Caco-2 (cell line): Measurements from ENCODE around the gene RANBP17. TPM values are rescaled to one million over a fixed set of nuclear protein-coding genes. Genes with fewer than 3 reads are reported as not detected.
A peak's percentile ranks its signal among the peaks of the same experiment; 100 is the strongest.
"Not testable (repeated sequence)": the region's sequence is repeated elsewhere in the genome, so short reads cannot be mapped to it uniquely, and the experiment has no call there.

Experiments used
- BruUV-seq: library from RNA; stranded (reverse); fragments of 400-500 nt; replicated peaks from 2 replicates; lab custom pipeline; 2021; lab: Mats Ljungman, UMichigan
- CTCF ChIA-PET: fragments of 300-600 bp; sonication (Branson Sonifier 250); formaldehyde crosslinking; loops from one replicate; lab custom pipeline; 2022; ENCODE audit warnings: antibody characterized with exemption; lab: Charles Lee
- POLR2A ChIA-PET: fragments of 300-600 bp; sonication (Branson Sonifier 250); formaldehyde crosslinking; loops from one replicate; lab custom pipeline; 2022; ENCODE audit warnings: antibody characterized with exemption; lab: Charles Lee
- DNase-seq, 2 experiments: peaks; one replicate each; pipeline versions ENCODE4 v3.0.0 to v3.0.0-alpha.2; 2020 to 2022
- H3K27me3 ChIP-seq: replicated peaks from 2 replicates; pipeline ENCODE4 v1.6.0; 2011; ENCODE audit warnings: low read length; ENCODE audit not compliant: control insufficient read depth, insufficient read depth
- H3K36me3 ChIP-seq: 2 replicates; pipeline ENCODE4 v1.5.1; 2011; ENCODE audit warnings: low read length; ENCODE audit not compliant: control insufficient read depth, insufficient read depth
- H3K4me1 ChIP-seq: fragments of 250-450 bp; sonication (Bioruptor Pico); 2 replicates; pipeline ENCODE4 v1.5.1; 2020; ENCODE audit warnings: mild to moderate bottlenecking
- H3K4me3 ChIP-seq: 2 replicates; pipeline ENCODE4 v1.5.1; 2011; ENCODE audit warnings: low read depth, mild to moderate bottlenecking, control low read depth, low read length
- H3K9me3 ChIP-seq: fragments of 250-450 bp; sonication (Bioruptor Pico); 2 replicates; pipeline ENCODE4 v1.5.1; 2020; ENCODE audit warnings: mild to moderate bottlenecking, moderate library complexity
- H3K27ac Mint-ChIP-seq: one replicate; pipeline ENCODE4 v1.8.0; 2022; ENCODE audit warnings: mixed read lengths; ENCODE audit not compliant: unreplicated experiment
- H3K27me3 Mint-ChIP-seq: one replicate; pipeline ENCODE4 v1.8.0; 2022; ENCODE audit warnings: mixed read lengths; ENCODE audit not compliant: insufficient read depth, unreplicated experiment
- H3K36me3 Mint-ChIP-seq: one replicate; pipeline ENCODE4 v1.8.0; 2022; ENCODE audit warnings: mild to moderate bottlenecking, mixed read lengths; ENCODE audit not compliant: insufficient read depth, unreplicated experiment
- H3K4me1 Mint-ChIP-seq: one replicate; pipeline ENCODE4 v1.8.0; 2022; ENCODE audit warnings: low read depth, mixed read lengths; ENCODE audit not compliant: unreplicated experiment
- H3K4me3 Mint-ChIP-seq: one replicate; pipeline ENCODE4 v1.8.0; 2022; ENCODE audit warnings: mild to moderate bottlenecking, moderate library complexity, mixed read lengths; ENCODE audit not compliant: unreplicated experiment
- H3K9me3 Mint-ChIP-seq: one replicate; pipeline ENCODE4 v1.8.0; 2022; ENCODE audit warnings: mixed read lengths; ENCODE audit not compliant: unreplicated experiment
- CTCF ChIP-seq, 2 experiments: fragments of 200-600 bp in 1 of 2; IDR thresholded peaks; 1 replicate in 1 of 2; 2 replicates in 1 of 2; pipeline versions ENCODE4 v1.5.1 to v1.8.0; 2011 to 2022; ENCODE audit warnings: antibody characterized with exemption in 1 of 2, control low read depth in 1 of 2, inconsistent platforms in 1 of 2, low read depth in 1 of 2, low read length in 1 of 2, mild to moderate bottlenecking in 1 of 2, moderate library complexity in 1 of 2; ENCODE audit not compliant: insufficient read depth in 1 of 2, severe bottlenecking in 1 of 2, unreplicated experiment in 1 of 2
- intact Hi-C: fragments of 100-400 bp; cut with micrococcal nuclease; formaldehyde crosslinking; loops from one replicate; pipeline ENCODE4 v1.10.0; 2022; ENCODE audit not compliant: unreplicated experiment
- total RNA-seq: library from RNA; stranded (reverse); gene quantifications from 2 replicates; pipeline ENCODE4 v1.2.3, GENCODE V29; 2022

The RANBP17 gene
- total RNA-seq, 1 experiment from 2014 or later: 28.2 TPM

GRCh38 chr5:171295801-171296200 is 434.0 kb downstream of the RANBP17 start:
- intact Hi-C loops: no loop called here
- no peak overlapping the region for H3K27ac Mint-ChIP-seq
- no peak overlapping the region for H3K4me3 ChIP-seq
- no peaks in the 10 kb centered on the region for H3K27me3 ChIP-seq
- peaks cover 6% of the 10 kb centered on the region for H3K4me1 Mint-ChIP-seq
- H3K4me3 Mint-ChIP-seq: no peak overlapping the region
- DNase-seq: peak; percentile 59 to 61
- H3K9me3 Mint-ChIP-seq: no peaks in the 10 kb centered on the region
- H3K9me3 ChIP-seq: no peaks in the 10 kb centered on the region
- no TSS peak for BruUV-seq
- peaks cover 7% of the 10 kb centered on the region for H3K4me1 ChIP-seq
- no peaks in the 10 kb centered on the region for H3K27me3 Mint-ChIP-seq
- TF ChIP-seq CTCF (IDR thresholded peaks at IDR 0.05; ENCODE audit: insufficient read depth in 1 of 2, low read depth in 1 of 2, low read length in 1 of 2, severe bottlenecking in 1 of 2, unreplicated experiment in 1 of 2): no peak
- H3K36me3 Mint-ChIP-seq: no peaks in the 10 kb centered on the region
- H3K36me3 ChIP-seq: no peaks in the 10 kb centered on the region
- CTCF ChIA-PET: no interaction called here
- POLR2A ChIA-PET: no interaction called here

GRCh38 chr5:171297941-171298340 is 436.1 kb downstream of the RANBP17 start:
- CTCF ChIA-PET, POLR2A ChIA-PET, intact Hi-C loops: not testable (repeated sequence)

GRCh38 chr5:171299228-171299627 is 437.4 kb downstream of the RANBP17 start:
- Histone ChIP-seq H3K9me3 (no peaks in the 10 kb centered on the region), H3K4me3 (no peak overlapping the region), H3K27me3 (no peaks in the 10 kb centered on the region), H3K4me1 (peaks cover 7% of the 10 kb centered on the region), H3K36me3 (no peaks in the 10 kb centered on the region)
- no peaks in the 10 kb centered on the region for H3K9me3 Mint-ChIP-seq
- intact Hi-C loops: no loop called here
- H3K4me1 Mint-ChIP-seq: peaks cover 6% of the 10 kb centered on the region
- H3K4me3 Mint-ChIP-seq: no peak overlapping the region
- no peaks in the 10 kb centered on the region for H3K27me3 Mint-ChIP-seq
- POLR2A ChIA-PET: no interaction called here
- no TSS peak for BruUV-seq
- CTCF ChIA-PET: no interaction called here
- H3K27ac Mint-ChIP-seq: no peak overlapping the region
- no peak for DNase-seq
- H3K36me3 Mint-ChIP-seq: no peaks in the 10 kb centered on the region
- TF ChIP-seq CTCF (IDR thresholded peaks at IDR 0.05; ENCODE audit: insufficient read depth in 1 of 2, low read depth in 1 of 2, low read length in 1 of 2, severe bottlenecking in 1 of 2, unreplicated experiment in 1 of 2): no peak

More at GRCh38 chr5:171297941-171298340, 436.1 kb downstream of the RANBP17 start:
- not testable (repeated sequence) for H3K27me3 ChIP-seq, H3K4me3 ChIP-seq, BruUV-seq, H3K4me3 Mint-ChIP-seq, H3K4me1 ChIP-seq, H3K27ac Mint-ChIP-seq, H3K27me3 Mint-ChIP-seq, H3K9me3 Mint-ChIP-seq, H3K36me3 Mint-ChIP-seq, DNase-seq, H3K4me1 Mint-ChIP-seq, H3K9me3 ChIP-seq, H3K36me3 ChIP-seq

GRCh38 chr5:171299851-171300250 is 438.0 kb downstream of the RANBP17 start:
- H3K4me1 Mint-ChIP-seq: peaks cover 6% of the 10 kb centered on the region
- no peak for TF ChIP-seq CTCF (IDR thresholded peaks at IDR 0.05; ENCODE audit: insufficient read depth in 1 of 2, low read depth in 1 of 2, low read length in 1 of 2, severe bottlenecking in 1 of 2, unreplicated experiment in 1 of 2)
- no peaks in the 10 kb centered on the region for H3K27me3 Mint-ChIP-seq
- intact Hi-C loops: no loop called here
- H3K4me1 ChIP-seq: peaks cover 7% of the 10 kb centered on the region
- H3K9me3 ChIP-seq: no peaks in the 10 kb centered on the region
- no TSS peak for BruUV-seq
- H3K36me3 Mint-ChIP-seq: no peaks in the 10 kb centered on the region
- no peak overlapping the region for H3K4me3 Mint-ChIP-seq
- H3K27me3 ChIP-seq: no peaks in the 10 kb centered on the region
- H3K4me3 ChIP-seq: no peak overlapping the region
- H3K9me3 Mint-ChIP-seq: no peaks in the 10 kb centered on the region
- H3K36me3 ChIP-seq: no peaks in the 10 kb centered on the region
- no peak for DNase-seq
- no peak overlapping the region for H3K27ac Mint-ChIP-seq
- CTCF ChIA-PET: interaction anchor here (0.6 kb wide), 1 partner anchor 39 kb away, joined by 3 read pairs; no protein-coding TSS in a partner anchor
- POLR2A ChIA-PET: interaction anchor here (0.5 kb wide), 1 partner anchor 11 kb away, joined by 5 read pairs; no protein-coding TSS in a partner anchor
